HG03565 (cell line): Measurements from ENCODE around the gene CKLF.

Experiments
- ATAC-seq: cut with Tn5 transposase; IDR thresholded peaks from one replicate; pipeline ENCODE4 v1.9.1; 2021; ENCODE audit warnings: mild to moderate bottlenecking, moderate library complexity; ENCODE audit not compliant: unreplicated experiment

CKLF gene

GRCh38 chr16:66541388-66542355 lies 10.7 kb upstream of the CKLF start:
- ATAC-seq: no peak

- no peak for ATAC-seq
Measured at GRCh38 chr16:66542396-66542795, 10.0 kb upstream of the CKLF start.

GRCh38 chr16:66543541-66543940 lies 8.8 kb upstream of the CKLF start:
- no peak for ATAC-seq

DNA sequence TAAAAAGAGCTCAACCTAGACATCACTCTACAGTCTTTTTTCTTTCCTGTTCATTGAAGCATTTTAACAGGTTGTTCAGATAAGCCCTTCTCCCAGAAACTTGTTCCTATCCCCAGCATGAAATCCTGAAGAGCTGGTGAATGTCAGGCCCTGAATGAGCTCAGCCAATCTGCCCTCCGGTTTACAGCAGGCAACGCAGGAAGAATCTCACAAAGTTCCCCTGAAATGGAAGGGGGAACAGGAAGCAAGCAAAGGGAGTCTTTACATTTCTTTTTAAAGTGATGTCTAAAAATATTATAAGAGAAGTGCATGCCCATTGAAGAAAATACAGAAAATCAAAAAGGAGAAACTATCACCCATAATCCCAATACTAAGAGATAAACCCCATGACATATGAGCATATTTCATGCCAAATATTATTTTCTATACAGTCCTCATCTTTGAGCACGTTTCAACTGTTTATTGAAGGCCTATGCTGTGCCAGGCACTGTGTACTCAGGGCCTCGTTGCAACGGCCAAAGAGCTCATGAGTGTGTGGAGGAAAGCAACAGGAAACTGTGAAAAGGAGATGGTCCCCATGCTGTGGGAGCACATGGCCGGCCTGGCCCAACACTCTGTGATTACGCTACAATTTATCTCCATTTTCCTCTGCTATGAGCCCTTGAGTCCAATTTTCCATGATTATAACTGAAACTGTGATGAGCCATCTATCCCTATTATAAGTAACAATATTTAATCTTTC lies 8.2 kb upstream of the CKLF start:
- no peak for ATAC-seq

DNA sequence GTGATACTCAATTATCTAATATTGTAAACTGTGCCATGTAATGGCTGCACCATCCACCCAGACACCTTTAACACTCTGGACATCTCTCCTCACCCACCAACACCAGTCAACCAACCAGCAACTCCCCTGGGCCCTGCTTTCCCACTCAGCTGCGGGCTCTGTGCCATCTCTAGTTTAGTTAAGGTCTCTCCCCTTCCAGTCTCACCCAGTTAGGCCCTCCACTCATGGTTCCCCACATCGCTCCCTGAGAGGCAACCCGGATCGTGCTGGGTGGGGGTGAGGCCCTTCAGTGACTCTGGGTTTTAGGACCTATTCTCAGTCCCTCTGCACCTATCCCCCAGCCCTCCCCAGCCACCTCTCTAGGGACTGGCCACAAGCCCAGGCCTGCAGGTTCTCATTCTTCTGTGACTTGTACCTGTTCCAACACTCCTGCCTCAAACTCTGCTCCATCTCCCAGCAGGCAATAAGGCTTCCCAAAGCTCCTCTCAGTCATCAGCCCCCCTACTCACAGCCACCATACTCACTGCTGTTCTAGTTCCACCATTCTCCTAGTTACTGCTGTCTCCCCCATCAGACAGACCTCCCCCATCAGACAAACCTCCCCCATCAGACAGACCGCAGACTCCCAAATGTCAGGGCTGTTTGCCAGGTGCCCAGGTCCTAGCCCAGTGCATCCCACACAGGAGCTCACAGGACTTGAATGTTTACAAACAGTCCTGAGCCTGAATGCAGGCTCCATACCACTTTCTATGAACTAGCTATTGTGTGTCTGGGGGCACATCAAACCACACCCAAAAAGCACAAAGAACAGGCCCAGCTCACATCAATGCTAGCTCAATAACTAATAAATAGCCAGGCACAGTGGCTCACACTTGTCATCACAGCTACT lies 5.0 kb upstream of the CKLF start:
- no peak for ATAC-seq

DNA sequence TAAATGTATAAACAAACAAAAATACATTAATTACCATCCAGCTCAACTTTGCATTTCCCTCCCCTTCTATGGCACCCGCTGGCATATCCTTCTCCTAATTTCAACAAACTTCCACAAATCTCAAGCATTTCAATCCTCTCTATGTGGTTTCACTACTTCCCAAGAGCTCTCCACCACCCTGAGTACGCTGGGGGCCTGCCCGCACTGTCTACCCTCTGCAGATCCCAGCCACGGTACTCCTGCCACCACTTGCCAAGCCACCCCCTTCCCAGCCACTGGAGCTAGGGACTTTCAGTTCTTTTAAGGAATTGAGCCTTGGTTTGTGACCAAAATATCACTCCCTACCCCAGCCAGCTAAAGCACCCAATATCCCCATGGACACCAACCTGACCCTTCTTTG lies 4.3 kb upstream of the CKLF start:
- ATAC-seq: no peak

DNA sequence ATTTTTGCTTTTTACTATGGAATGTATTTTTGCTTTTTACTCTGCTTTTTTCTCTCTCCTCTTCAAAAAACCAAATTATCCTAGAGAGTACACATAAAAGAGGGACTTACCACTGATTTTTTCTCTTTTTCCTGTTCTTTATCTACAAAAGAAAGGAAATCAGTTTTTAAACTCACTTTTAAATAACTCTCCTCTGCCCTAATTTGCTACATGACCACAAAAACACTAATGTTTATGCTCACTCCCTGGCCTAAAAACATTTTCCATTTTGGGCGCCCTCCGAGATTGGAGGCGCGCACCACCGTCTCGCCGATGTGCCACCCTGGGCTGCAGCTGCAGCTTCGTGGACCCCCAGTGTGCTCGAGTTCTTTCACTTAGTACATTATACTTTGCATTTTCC lies 3.5 kb upstream of the CKLF start:
- ATAC-seq: no peak

- ATAC-seq: no peak
Measured at GRCh38 chr16:66549284-66550131, 2.9 kb upstream of the CKLF start, which contains the start of gene TK2. TK2 (minus strand) TSS chr16:66550122; CDS start chr16:66550061, 61 bp downstream.

GRCh38 chr16:66551348-66551759 lies 1.0 kb upstream of the CKLF start:
- no peak for ATAC-seq

DNA sequence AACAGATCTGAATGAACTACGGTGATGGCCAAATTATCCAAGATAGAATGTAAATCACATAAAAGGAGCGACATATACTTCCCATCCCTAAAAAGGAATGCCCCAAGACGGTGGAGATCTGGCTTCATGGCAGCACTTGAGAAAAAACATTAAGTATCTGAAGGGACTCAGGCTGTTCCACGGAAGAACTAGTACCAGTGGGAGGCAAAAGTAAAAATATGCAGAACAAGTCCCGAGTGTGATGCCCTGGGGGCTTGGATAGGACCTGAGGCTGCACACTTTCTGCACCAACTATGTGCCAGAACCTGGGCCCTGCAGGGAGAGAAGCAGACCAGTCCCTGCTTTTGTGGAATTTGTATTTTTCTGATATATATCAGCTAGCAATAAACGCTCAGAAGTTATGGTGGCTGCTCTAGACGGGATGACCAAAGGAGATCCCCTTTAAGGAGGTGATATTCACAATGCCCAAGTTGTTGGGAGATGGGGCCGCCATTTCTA lies 539 bp upstream of the CKLF start:
- no peak for ATAC-seq

DNA sequence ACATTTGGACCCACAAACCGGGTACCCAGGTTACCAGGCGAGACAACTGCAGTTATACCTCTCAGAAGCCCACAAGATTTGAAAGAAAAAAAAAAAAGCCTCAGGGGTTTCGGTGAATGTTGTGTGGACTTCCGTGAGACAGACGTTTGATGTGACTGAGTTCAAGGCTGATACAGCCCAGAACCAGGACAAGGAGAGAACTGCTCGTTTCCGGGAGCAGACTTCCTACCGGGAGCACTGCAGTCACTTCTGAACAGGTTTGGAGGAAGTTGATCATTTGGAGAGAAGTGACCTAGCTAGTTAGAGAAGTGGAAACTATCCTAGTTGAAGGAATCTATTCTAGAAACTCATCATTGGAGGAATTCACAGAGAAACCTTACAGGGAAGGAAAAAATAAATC lies 847 bp downstream of the CKLF start:
- no peak for ATAC-seq

GRCh38 chr16:66554021-66554420 lies 1.6 kb downstream of the CKLF start:
- ATAC-seq: no peak

DNA sequence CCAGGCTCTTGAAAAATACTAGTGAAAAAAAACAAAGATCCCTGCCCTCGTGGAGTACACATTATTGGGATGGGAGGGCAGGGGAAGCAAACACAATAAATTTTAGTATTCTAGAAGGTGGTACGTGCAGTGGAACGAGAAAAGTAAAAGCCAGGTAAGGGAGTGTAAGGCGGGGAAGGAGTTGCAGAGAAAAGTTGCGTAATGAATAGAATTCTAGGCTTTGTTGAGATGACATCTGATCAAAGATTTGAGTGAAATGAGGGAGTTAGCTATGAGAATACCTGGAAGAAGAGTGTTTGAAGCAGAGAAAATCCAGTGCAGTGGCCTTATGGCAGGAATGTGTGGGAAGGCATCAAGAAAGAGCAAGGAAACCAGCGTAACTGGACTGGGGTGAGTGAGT lies 2.1 kb downstream of the CKLF start:
- ATAC-seq: no peak

DNA sequence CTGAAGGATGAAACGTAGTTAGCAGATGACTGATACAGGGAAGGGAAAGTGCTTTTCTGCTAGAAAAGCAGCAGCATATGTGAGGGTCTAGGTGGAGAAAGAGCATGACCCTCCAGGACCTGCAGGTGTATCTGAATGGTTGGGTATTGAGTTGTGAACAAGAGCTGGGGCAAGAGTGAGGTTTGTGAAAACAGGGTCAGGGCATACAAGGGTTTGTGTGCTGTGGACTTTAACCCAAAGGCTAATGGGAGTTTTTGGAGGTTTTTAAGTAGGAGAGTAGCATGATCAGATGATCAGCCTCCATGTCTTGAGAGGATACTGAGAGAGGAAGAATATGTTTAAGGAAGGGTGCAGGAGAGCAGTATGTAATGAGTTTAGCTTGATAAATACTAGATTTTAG lies 7.7 kb downstream of the CKLF start:
- ATAC-seq: no peak

DNA sequence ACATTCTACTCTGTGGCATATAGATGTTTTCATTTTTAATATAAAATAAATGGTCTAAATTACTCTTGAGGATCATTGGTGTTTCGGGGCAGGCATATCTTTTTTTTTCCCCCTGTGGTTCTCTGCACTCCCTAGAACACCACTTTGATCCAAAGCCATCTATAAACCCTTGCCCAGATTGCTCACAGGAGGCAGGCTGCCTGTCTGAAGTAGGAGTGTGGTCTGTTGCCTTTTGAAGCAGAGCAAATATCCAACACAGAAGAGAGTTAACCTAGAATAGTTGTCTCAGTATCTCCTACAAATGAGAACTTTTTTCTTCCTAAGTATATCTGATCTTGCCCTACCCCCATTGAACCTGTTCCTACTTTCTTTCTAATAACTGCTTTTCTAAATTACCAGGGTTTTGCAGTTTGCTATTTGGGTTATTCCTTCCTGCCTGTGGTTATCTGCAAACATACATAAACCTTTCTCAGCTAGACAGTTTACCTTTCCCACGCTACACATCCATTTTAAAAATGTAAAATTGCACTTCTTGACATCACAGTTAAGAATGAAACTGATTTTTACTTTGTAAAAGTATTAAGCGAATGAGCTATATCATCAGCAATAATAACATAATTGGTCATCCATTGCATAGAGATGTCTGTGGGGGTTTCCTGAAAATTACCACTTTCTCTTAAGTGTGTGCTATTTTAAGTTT lies 9.2 kb downstream of the CKLF start:
- ATAC-seq: no peak

DNA sequence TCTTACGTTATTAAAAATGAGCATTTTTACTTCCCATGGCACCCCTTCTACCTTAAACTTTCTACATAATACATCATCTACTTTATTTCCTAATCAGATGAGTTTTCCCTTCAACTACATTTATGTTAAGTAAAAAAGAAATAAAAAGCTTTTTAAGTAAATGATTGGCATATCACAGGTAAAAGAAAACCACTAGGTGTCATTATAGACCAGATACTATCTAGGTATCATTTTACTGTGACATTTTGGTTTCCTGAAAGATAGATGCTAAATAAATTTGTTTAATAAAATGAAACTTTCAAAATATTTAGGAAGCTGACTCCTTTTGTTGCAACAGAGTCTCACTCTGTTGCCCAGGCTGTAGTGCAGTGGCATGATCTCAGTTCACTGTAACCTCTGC lies 10.0 kb downstream of the CKLF start:
- ATAC-seq: no peak

- ATAC-seq: no peak
Measured at GRCh38 chr16:66562986-66563385, 10.6 kb downstream of the CKLF start.

GRCh38 chr16:66563574-66564334 lies 11.4 kb downstream of the CKLF start:
- ATAC-seq: no peak
